Sigmoid colon (tissue), 7 donors: ENCODE measurements around the gene DCTN1. TPM values are rescaled to one million over a fixed set of nuclear protein-coding genes. Genes with fewer than 3 reads are reported as not detected.

Experiments used
- DNase-seq: peaks from one replicate; pipeline ENCODE4 v3.0.0-alpha.2; 2019
- H3K27ac ChIP-seq, 4 donors: fragments of 200-600 bp; sonication (generic); one replicate each; pipeline ENCODE4 v1.5.1; 2016 to 2019; ENCODE audit warnings: mild to moderate bottlenecking in 1 of 4
- H3K27me3 ChIP-seq, 3 donors: fragments of 200-600 bp; sonication (generic); one replicate each; pipeline ENCODE4 v1.5.1; 2019; ENCODE audit warnings: mild to moderate bottlenecking in 1 of 3
- H3K36me3 ChIP-seq, 4 donors: fragments of 200-600 bp; sonication (generic); one replicate each; pipeline ENCODE4 v1.5.1; 2016 to 2019
- H3K4me1 ChIP-seq, 4 donors: fragments of 200-600 bp; sonication (generic); one replicate each; pipeline ENCODE4 v1.5.1; 2017 to 2019
- H3K4me3 ChIP-seq, 4 donors: fragments of 200-600 bp; sonication (generic); one replicate each; pipeline ENCODE4 v1.5.1; 2017 to 2019; ENCODE audit warnings: mild to moderate bottlenecking in 2 of 4, moderate library complexity in 1 of 4
- H3K9me3 ChIP-seq, 4 donors: fragments of 200-600 bp in 3 of 4; sonication (generic) in 3 of 4; one replicate each; pipeline versions ENCODE4 v1.5.1 to v1.6.1; 2013 to 2019
- EP300 ChIP-seq, 4 donors: sonication (generic); formaldehyde crosslinking; IDR thresholded peaks; one replicate each; pipeline ENCODE4 v1.6.1; 2017; ENCODE audit warnings: antibody characterized with exemption in 4 of 4
- POLR2A ChIP-seq, 2 donors: fragments of 450-650 bp; IDR thresholded peaks; one replicate each; pipeline ENCODE4 v1.6.1; 2016; ENCODE audit warnings: antibody characterized with exemption in 2 of 2, mild to moderate bottlenecking in 2 of 2, moderate library complexity in 2 of 2
- POLR2AphosphoS5 ChIP-seq, 4 donors: sonication (generic); formaldehyde crosslinking; IDR thresholded peaks; one replicate each; pipeline ENCODE4 v1.6.1; 2017; ENCODE audit warnings: antibody characterized with exemption in 4 of 4
- WGBS, 2 donors: extraction: QIAGEN DNeasy Blood & Tissue Kit; methylation state at CpG; one replicate each; pipeline ENCODE4 v1.1.7; 2013; 5-methylcytosine and 5-hydroxymethylcytosine counted together
- intact Hi-C: fragments of 100-400 bp; cut with DNase I; formaldehyde crosslinking; loops from one replicate; pipeline ENCODE4 v1.15.1; 2023
- polyA plus RNA-seq, 3 donors: library from polyadenylated mRNA; stranded (reverse); fragments of 200-250 nt; gene quantifications; one replicate each; pipeline ENCODE4 v1.2.3, GENCODE V29; 2013
- total RNA-seq, 4 donors: library from RNA; depleted of rRNA; stranded (reverse); fragments of >200 nt; gene quantifications; one replicate each; pipeline ENCODE4 v1.1.0, GENCODE V29; 2016
- TF ChIP-seq, protein P1 (sequence below), 4 experiments: fragments of 450-650 bp in 3 of 4; fragments of 200-600 bp in 1 of 4; IDR thresholded peaks; one replicate each; pipeline ENCODE4 v1.5.1; 2016 to 2019; ENCODE audit warnings: antibody characterized with exemption in 4 of 4, mild to moderate bottlenecking in 3 of 4, moderate library complexity in 2 of 4
- donor health status: healthy with polysubstance abuse.
- donor health status: Bipolar disorder and iron deficiency.
- donor health status: healthy.

The DCTN1 gene
- total and polyA plus RNA-seq, 7 donors = 67.3 to 137 (median 99.2) TPM

DNA sequence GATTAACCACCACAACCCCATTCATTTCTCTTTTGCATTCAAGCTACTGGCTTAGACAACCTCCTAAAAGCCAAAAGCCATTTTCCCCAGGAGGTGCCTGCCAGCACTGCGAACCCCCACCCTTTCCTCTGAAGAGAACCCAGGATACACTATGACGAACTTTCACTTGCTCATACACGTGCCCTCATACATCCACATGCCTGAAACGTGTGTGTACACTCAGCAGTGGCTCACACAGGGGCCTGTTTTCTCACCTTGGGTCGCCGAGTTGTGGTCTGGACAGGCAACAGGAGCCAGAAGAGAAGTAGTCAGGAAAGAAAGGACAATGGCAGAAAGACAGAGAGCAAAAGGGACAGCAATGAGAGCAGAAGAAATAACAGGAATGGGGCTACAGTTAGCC lies 7.4 kb downstream of the DCTN1 start:
- 92% methylated on average over 6 of the region's 6 CpGs for WGBS, 2 donors
- Histone ChIP-seq H3K27me3 (no peaks in the 10 kb centered on the region), H3K4me3 (no peak overlapping the region), H3K27ac (no peak overlapping the region), H3K9me3 (no peaks in the 10 kb centered on the region), H3K4me1 (peaks cover 0 to 30% (median 23%) of the 10 kb centered on the region in 4 donors), H3K36me3 (peaks cover 35 to 58% (median 49%) of the 10 kb centered on the region in 4 donors)
- DNase-seq = no peak
- intact Hi-C loops = no loop called here
- TF ChIP-seq POLR2AphosphoS5 (IDR thresholded peaks at IDR 0.05) = no peak

DNA sequence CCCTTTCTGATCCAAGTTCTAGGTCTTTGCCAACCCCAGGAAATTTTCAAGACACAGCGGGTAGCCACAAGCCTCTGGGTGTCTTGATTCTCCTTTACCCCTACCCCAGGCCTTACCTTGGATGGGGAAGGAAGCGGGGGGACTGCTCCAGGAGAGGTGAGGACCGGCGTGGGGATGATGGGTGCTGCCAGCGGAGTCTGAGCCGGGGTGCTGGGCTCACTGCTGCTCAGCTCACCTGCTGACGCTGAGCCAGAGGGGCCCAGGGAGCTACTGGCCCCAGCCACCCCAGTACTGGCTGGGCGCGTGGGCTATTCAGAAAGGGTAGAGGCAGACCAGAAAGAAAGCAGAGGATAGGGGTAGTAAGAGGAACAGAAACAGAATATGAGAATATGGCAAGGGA lies 8.7 kb downstream of the DCTN1 start:
- Histone ChIP-seq H3K9me3 (no peaks in the 10 kb centered on the region), H3K36me3 (peaks cover 47 to 58% (median 50%) of the 10 kb centered on the region in 4 donors), H3K4me3 (no peak overlapping the region), H3K27me3 (no peaks in the 10 kb centered on the region), H3K27ac (no peak overlapping the region), H3K4me1 (peaks cover 0 to 30% (median 23%) of the 10 kb centered on the region in 4 donors)
- intact Hi-C loops = no loop called here
- TF ChIP-seq POLR2A (IDR thresholded peaks at IDR 0.05) = no peak
- TF ChIP-seq POLR2AphosphoS5 (IDR thresholded peaks at IDR 0.05) = no peak
- TF ChIP-seq, protein P1, sequence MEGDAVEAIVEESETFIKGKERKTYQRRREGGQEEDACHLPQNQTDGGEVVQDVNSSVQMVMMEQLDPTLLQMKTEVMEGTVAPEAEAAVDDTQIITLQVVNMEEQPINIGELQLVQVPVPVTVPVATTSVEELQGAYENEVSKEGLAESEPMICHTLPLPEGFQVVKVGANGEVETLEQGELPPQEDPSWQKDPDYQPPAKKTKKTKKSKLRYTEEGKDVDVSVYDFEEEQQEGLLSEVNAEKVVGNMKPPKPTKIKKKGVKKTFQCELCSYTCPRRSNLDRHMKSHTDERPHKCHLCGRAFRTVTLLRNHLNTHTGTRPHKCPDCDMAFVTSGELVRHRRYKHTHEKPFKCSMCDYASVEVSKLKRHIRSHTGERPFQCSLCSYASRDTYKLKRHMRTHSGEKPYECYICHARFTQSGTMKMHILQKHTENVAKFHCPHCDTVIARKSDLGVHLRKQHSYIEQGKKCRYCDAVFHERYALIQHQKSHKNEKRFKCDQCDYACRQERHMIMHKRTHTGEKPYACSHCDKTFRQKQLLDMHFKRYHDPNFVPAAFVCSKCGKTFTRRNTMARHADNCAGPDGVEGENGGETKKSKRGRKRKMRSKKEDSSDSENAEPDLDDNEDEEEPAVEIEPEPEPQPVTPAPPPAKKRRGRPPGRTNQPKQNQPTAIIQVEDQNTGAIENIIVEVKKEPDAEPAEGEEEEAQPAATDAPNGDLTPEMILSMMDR (IDR thresholded peaks at IDR 0.05) = no peak
- TF ChIP-seq EP300 (IDR thresholded peaks at IDR 0.05) = no peak
- 97 to 98% methylated on average over 9 of the region's 9 CpGs for WGBS, 2 donors
- DNase-seq = no peak

DNA sequence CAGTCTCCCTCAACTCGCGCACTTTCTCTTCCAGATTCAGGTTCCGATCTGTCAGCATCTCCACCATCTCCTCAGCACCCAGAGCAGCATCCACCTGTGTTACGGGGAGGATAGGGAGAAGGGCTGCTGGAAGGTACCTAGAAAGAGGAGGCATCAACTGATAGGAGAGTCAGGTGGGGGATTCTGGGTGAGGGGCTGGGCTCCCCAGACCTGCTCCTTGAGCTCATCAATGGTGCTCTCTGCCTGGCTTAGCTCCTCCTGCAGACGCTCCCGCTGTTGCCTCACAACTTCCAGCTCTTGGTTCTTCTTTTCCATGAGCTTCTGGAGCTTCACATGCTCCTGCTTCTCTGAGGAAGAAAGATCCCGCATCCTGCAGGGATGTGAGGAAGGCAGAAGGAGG lies 10.1 kb downstream of the DCTN1 start:
- H3K36me3 ChIP-seq = peaks cover 57 to 66% (median 63%) of the 10 kb centered on the region in 4 donors
- no peak overlapping the region for H3K27ac ChIP-seq
- no peak for DNase-seq
- peaks cover 0 to 26% (median 20%) of the 10 kb centered on the region in 4 donors for H3K4me1 ChIP-seq
- H3K4me3 ChIP-seq = no peak overlapping the region
- TF ChIP-seq POLR2AphosphoS5 (IDR thresholded peaks at IDR 0.05) (no peak), EP300 (IDR thresholded peaks at IDR 0.05) (no peak)
- TF ChIP-seq, protein P1 (IDR thresholded peaks at IDR 0.05) = no peak
- intact Hi-C loops = no loop called here
- no peaks in the 10 kb centered on the region for H3K9me3 ChIP-seq
- H3K27me3 ChIP-seq = no peaks in the 10 kb centered on the region
- WGBS, 2 donors = 98% methylated on average over 7 of the region's 7 CpGs

DNA sequence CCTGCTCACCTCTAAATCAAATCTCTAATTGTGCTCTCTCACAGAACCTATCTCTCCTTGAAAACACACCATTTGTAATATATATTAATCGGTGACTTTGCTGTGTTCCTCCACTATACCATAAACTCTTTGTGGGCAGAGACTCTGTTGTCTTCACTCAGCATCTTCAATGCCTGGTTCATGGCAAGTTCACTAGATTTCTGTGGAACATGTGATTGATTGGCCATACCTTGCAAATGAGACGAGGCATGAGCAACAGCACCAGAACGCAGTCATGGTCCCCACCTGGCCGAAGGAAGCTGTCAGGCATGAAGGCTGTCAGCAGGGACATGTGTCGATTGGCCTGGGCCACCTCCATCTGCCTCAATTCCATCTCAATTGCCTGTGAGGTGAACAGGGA lies 11.6 kb downstream of the DCTN1 start:
- Histone ChIP-seq H3K27ac (no peak overlapping the region), H3K9me3 (no peaks in the 10 kb centered on the region), H3K4me3 (no peak overlapping the region), H3K4me1 (peaks cover 0 to 11% (median 6%) of the 10 kb centered on the region in 4 donors), H3K27me3 (no peaks in the 10 kb centered on the region), H3K36me3 (peaks cover 64 to 81% (median 78%) of the 10 kb centered on the region in 4 donors)
- DNase-seq = no peak
- 96% methylated on average over 5 of the region's 5 CpGs for WGBS, 2 donors
- intact Hi-C loops = no loop called here
- TF ChIP-seq, protein P1 (IDR thresholded peaks at IDR 0.05) = no peak
- no peak for TF ChIP-seq POLR2A (IDR thresholded peaks at IDR 0.05)
- TF ChIP-seq POLR2AphosphoS5 (IDR thresholded peaks at IDR 0.05) = no peak
- TF ChIP-seq EP300 (IDR thresholded peaks at IDR 0.05) = no peak

DNA sequence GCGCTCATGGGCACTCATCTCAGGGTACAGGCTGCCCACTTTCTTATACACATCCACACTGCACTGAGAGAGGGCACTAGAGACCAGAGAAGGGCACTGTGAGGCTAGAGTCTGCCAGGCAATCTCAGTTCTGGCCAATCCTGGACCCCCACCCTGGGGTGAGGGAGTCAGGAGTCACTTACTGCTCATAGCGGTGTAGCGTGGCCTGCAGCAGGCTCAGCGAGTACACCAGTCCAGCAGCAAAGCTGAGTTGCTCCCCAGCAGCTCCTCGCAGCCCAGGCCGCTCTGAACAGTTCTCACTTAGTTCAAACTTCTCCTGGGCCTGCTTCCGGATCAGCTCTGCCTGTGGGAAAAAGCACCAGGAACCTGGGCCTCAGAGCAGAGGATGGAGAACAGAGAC lies 12.3 kb downstream of the DCTN1 start:
- Histone ChIP-seq H3K27me3 (no peaks in the 10 kb centered on the region), H3K36me3 (peaks cover 69 to 88% (median 85%) of the 10 kb centered on the region in 4 donors)

More for the DNA sequence above, 12.3 kb downstream of the DCTN1 start:
- Histone ChIP-seq H3K9me3 (no peaks in the 10 kb centered on the region), H3K4me3 (no peak overlapping the region), H3K27ac (no peak overlapping the region), H3K4me1 (peaks cover 0 to 4% (median 0%) of the 10 kb centered on the region in 4 donors)
- DNase-seq = peak; percentile 20
- WGBS, 2 donors = 98% methylated on average over 7 of the region's 7 CpGs
- TF ChIP-seq POLR2AphosphoS5 (IDR thresholded peaks at IDR 0.05) (no peak), EP300 (IDR thresholded peaks at IDR 0.05) (no peak), POLR2A (IDR thresholded peaks at IDR 0.05) (no peak)
- TF ChIP-seq, protein P1 (IDR thresholded peaks at IDR 0.05) = no peak
- intact Hi-C loops = no loop called here
